ENCODE data around the gene CCNY.

CCNY gene

GRCh38 chr10:35606430-35606829, 270.1 kb downstream of the CCNY start:
- Histone ChIP-seq H3K4me3 (ENCODE audit: low read length) (no peak overlapping the region), H3K79me2 (ENCODE audit: control insufficient read depth, low read length) (no peaks in the 10 kb centered on the region), H3K4me1 (ENCODE audit: control insufficient read depth, low read length) (peaks cover 7% of the 10 kb centered on the region), H3F3A (ENCODE audit: control insufficient read depth, insufficient read depth) (no peaks in the 10 kb centered on the region), H3K4me2 (ENCODE audit: low read length) (no peak overlapping the region), H4K20me1 (ENCODE audit: control insufficient read depth, insufficient read depth, low read depth, low read length) (no peaks in the 10 kb centered on the region), H3K9me3 (ENCODE audit: control insufficient read depth, insufficient read depth, low read length) (no peaks in the 10 kb centered on the region), H3K9me2 (replicated peaks; ENCODE audit: control insufficient read depth, low read length) (no peaks in the 10 kb centered on the region), H3K27me3 (ENCODE audit: control insufficient read depth, low read length) (peaks cover 5% of the 10 kb centered on the region), H3K36me3 (ENCODE audit: control insufficient read depth, low read length) (no peaks in the 10 kb centered on the region), H3K27ac (ENCODE audit: low read depth, low read length) (no peak overlapping the region)
- no peak for TF ChIP-seq EZH2phosphoT487 (IDR thresholded peaks at IDR 0.05; ENCODE audit: borderline replicate concordance, low read length)
- TF ChIP-seq CTCF (IDR thresholded peaks at IDR 0.05; ENCODE audit: low read depth, low read length, poor library complexity, severe bottlenecking), result no peak

- H3K9me2 ChIP-seq (replicated peaks; ENCODE audit: control insufficient read depth, low read length), result no peaks in the 10 kb centered on the region
- H3K9me3 ChIP-seq (ENCODE audit: control insufficient read depth, insufficient read depth, low read length), result no peaks in the 10 kb centered on the region
- peaks cover 7% of the 10 kb centered on the region for H3K4me1 ChIP-seq (ENCODE audit: control insufficient read depth, low read length)
These were observed 271.4 kb downstream of the CCNY start for GRCh38 chr10:35607475-35608327.

GRCh38 chr10:35608328-35608672, 272.0 kb downstream of the CCNY start:
- H3K4me3 ChIP-seq (ENCODE audit: low read length), result no peak overlapping the region
- peaks cover 7% of the 10 kb centered on the region for H3K4me1 ChIP-seq (ENCODE audit: control insufficient read depth, low read length)
- H3K9me2 ChIP-seq (replicated peaks; ENCODE audit: control insufficient read depth, low read length), result no peaks in the 10 kb centered on the region
- H3K4me2 ChIP-seq (ENCODE audit: low read length), result no peak overlapping the region
- H4K20me1 ChIP-seq (ENCODE audit: control insufficient read depth, insufficient read depth, low read depth, low read length), result no peaks in the 10 kb centered on the region
- no peaks in the 10 kb centered on the region for H3K9me3 ChIP-seq (ENCODE audit: control insufficient read depth, insufficient read depth, low read length)
- H3K27me3 ChIP-seq (ENCODE audit: control insufficient read depth, low read length), result peaks cover 13% of the 10 kb centered on the region
- no peaks in the 10 kb centered on the region for H3K36me3 ChIP-seq (ENCODE audit: control insufficient read depth, low read length)
- TF ChIP-seq CTCF (IDR thresholded peaks at IDR 0.05; ENCODE audit: low read depth, low read length, poor library complexity, severe bottlenecking) (no peak), EZH2phosphoT487 (IDR thresholded peaks at IDR 0.05; ENCODE audit: borderline replicate concordance, low read length) (no peak)
- H3F3A ChIP-seq (ENCODE audit: control insufficient read depth, insufficient read depth), result no peaks in the 10 kb centered on the region
- no peaks in the 10 kb centered on the region for H3K79me2 ChIP-seq (ENCODE audit: control insufficient read depth, low read length)
- H3K27ac ChIP-seq (ENCODE audit: low read depth, low read length), result no peak overlapping the region

More at GRCh38 chr10:35607475-35608327, 271.4 kb downstream of the CCNY start:
- no peaks in the 10 kb centered on the region for H3K36me3 ChIP-seq (ENCODE audit: control insufficient read depth, low read length)
- peaks cover 9% of the 10 kb centered on the region for H3K27me3 ChIP-seq (ENCODE audit: control insufficient read depth, low read length)
- no peak overlapping the region for H3K4me3 ChIP-seq (ENCODE audit: low read length)
- no peaks in the 10 kb centered on the region for H3F3A ChIP-seq (ENCODE audit: control insufficient read depth, insufficient read depth)
- TF ChIP-seq EZH2phosphoT487 (IDR thresholded peaks at IDR 0.05; ENCODE audit: borderline replicate concordance, low read length), result no peak
- no peak for TF ChIP-seq CTCF (IDR thresholded peaks at IDR 0.05; ENCODE audit: low read depth, low read length, poor library complexity, severe bottlenecking)
- no peaks in the 10 kb centered on the region for H3K79me2 ChIP-seq (ENCODE audit: control insufficient read depth, low read length)
- no peak overlapping the region for H3K4me2 ChIP-seq (ENCODE audit: low read length)
- H4K20me1 ChIP-seq (ENCODE audit: control insufficient read depth, insufficient read depth, low read depth, low read length), result no peaks in the 10 kb centered on the region
- no peak overlapping the region for H3K27ac ChIP-seq (ENCODE audit: low read depth, low read length)

Data from DOHH2 (cell line).